HEK293 (cell line): ENCODE measurements around the gene HIVEP2.

Experiments used
- REST ChIP-seq: fragments of 450-650 bp; formaldehyde crosslinking; IDR thresholded peaks from 2 replicates; pipeline ENCODE4 v1.5.1; 2016; ENCODE audit warnings: missing biosample characterization, missing genetic modification characterization
- ZBTB11 ChIP-seq: fragments of 450-650 bp; formaldehyde crosslinking; conservative IDR thresholded peaks from 2 replicates; pipeline ENCODE4 v1.5.1; 2016; ENCODE audit warnings: low read depth, missing biosample characterization, missing genetic modification characterization
- ZNF121 ChIP-seq: fragments of 450-650 bp; formaldehyde crosslinking; IDR thresholded peaks from 2 replicates; pipeline ENCODE4 v1.5.1; 2016; ENCODE audit warnings: missing biosample characterization, missing genetic modification characterization
- ZNF174 ChIP-seq: fragments of 450-650 bp; formaldehyde crosslinking; IDR thresholded peaks from 2 replicates; pipeline ENCODE4 v1.5.0; 2017; ENCODE audit warnings: missing biosample characterization, mild to moderate bottlenecking, missing genetic modification characterization
- ZNF23 ChIP-seq: fragments of 450-650 bp; formaldehyde crosslinking; IDR thresholded peaks from 2 replicates; pipeline ENCODE4 v1.5.1; 2016; ENCODE audit warnings: missing biosample characterization, missing genetic modification characterization, borderline replicate concordance
- ZNF449 ChIP-seq: fragments of 450-650 bp; formaldehyde crosslinking; IDR thresholded peaks from 2 replicates; pipeline ENCODE4 v1.5.1; 2017; ENCODE audit warnings: missing biosample characterization, mild to moderate bottlenecking, missing genetic modification characterization, moderate library complexity
- ZNF768 ChIP-seq: fragments of 450-650 bp; formaldehyde crosslinking; IDR thresholded peaks from 2 replicates; pipeline ENCODE4 v1.5.1; 2018; ENCODE audit warnings: missing biosample characterization, mild to moderate bottlenecking, missing genetic modification characterization
- TF ChIP-seq, protein P1 (sequence below): fragments of 450-650 bp; formaldehyde crosslinking; IDR thresholded peaks from 2 replicates; pipeline ENCODE4 v1.5.1; 2016; ENCODE audit warnings: missing biosample characterization, missing genetic modification characterization

DNA sequence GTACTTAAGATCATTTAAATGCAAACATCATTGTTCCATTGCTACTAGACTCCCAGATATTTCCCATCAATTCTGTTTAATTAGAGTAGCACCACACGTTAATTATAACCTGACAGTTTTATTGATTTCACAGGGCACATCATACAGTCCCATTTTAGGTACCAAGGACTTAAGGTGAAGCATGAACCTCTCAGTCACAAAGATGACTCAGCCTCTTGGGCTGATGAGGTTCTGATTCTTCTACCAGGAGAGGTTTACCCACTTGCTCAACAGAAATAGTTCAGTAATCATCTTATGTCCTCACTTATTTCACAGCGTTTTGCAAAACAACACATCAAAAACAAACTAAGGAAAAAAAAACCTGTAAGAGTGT lies 98.5 kb downstream of the HIVEP2 start:
- no peak for TF ChIP-seq ZNF768 (tag by site-specific recombination)
- TF ChIP-seq, protein P1, sequence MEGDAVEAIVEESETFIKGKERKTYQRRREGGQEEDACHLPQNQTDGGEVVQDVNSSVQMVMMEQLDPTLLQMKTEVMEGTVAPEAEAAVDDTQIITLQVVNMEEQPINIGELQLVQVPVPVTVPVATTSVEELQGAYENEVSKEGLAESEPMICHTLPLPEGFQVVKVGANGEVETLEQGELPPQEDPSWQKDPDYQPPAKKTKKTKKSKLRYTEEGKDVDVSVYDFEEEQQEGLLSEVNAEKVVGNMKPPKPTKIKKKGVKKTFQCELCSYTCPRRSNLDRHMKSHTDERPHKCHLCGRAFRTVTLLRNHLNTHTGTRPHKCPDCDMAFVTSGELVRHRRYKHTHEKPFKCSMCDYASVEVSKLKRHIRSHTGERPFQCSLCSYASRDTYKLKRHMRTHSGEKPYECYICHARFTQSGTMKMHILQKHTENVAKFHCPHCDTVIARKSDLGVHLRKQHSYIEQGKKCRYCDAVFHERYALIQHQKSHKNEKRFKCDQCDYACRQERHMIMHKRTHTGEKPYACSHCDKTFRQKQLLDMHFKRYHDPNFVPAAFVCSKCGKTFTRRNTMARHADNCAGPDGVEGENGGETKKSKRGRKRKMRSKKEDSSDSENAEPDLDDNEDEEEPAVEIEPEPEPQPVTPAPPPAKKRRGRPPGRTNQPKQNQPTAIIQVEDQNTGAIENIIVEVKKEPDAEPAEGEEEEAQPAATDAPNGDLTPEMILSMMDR (tag by site-specific recombination): no peak
- TF ChIP-seq ZNF174 (tag by site-specific recombination): no peak
- TF ChIP-seq ZNF449: no peak
- no peak for TF ChIP-seq ZBTB11 (tag by site-specific recombination)
- no peak for TF ChIP-seq ZNF23 (tag by site-specific recombination)
- no peak for TF ChIP-seq ZNF121 (tag by site-specific recombination)
- TF ChIP-seq REST (tag by site-specific recombination): no peak
